PC-3 (cell line): ENCODE results near the gene GSDMA. TPM values are rescaled to one million over a fixed set of nuclear protein-coding genes. Genes with fewer than 3 reads are reported as not detected.

ENCODE experiments used
- ATAC-seq: fragments of 200-7000 bp; cut with Tn5 transposase; 2 replicates; pipeline ENCODE4 v1.9.1; 2020; ENCODE audit warnings: mild to moderate bottlenecking, moderate library complexity
- Bru-seq: library from RNA; stranded (reverse); fragments of 400-500 nt; gene quantifications from one replicate; lab custom pipeline; 2021; lab: Mats Ljungman, UMichigan
- BruChase-seq, 2 experiments: library from RNA; stranded (reverse); fragments of 400-500 nt; gene quantifications; one replicate each; lab custom pipeline; 2021; lab: Mats Ljungman, UMichigan
- BruUV-seq: library from RNA; stranded (reverse); fragments of 400-500 nt; replicated peaks from 2 replicates; lab custom pipeline; 2021; lab: Mats Ljungman, UMichigan
- CTCF ChIA-PET: fragments of 300-600 bp; sonication (Branson Sonifier 250); formaldehyde crosslinking; loops from one replicate; lab custom pipeline; 2022; ENCODE audit warnings: antibody characterized with exemption; lab: Charles Lee
- POLR2A ChIA-PET: fragments of 300-600 bp; sonication (Branson Sonifier 250); formaldehyde crosslinking; loops from one replicate; lab custom pipeline; 2022; ENCODE audit warnings: antibody characterized with exemption; ENCODE audit not compliant: unreplicated experiment; lab: Charles Lee
- DNase-seq: peaks from one replicate; pipeline ENCODE4 v3.0.0-alpha.2; 2015
- H2AFZ ChIP-seq: fragments of 300-600 bp; sonication (generic); 2 replicates; pipeline ENCODE4 v1.6.0; 2016; ENCODE audit warnings: antibody characterized with exemption, low read length
- H3F3A ChIP-seq: fragments of 300-600 bp; sonication (generic); one replicate; pipeline ENCODE4 v1.6.0; 2017; ENCODE audit warnings: antibody characterized with exemption, low read length, control low read depth, mild to moderate bottlenecking; ENCODE audit not compliant: unreplicated experiment
- H3K27ac ChIP-seq: fragments of 300-600 bp; sonication (generic); 2 replicates; pipeline ENCODE4 v1.5.1; 2016; ENCODE audit warnings: mild to moderate bottlenecking, low read length
- H3K27me3 ChIP-seq: fragments of 300-600 bp; sonication (generic); 2 replicates; pipeline ENCODE4 v1.6.1; 2016; ENCODE audit warnings: low read length, mixed read lengths
- H3K36me3 ChIP-seq: fragments of 300-600 bp; sonication (generic); 2 replicates; pipeline ENCODE4 v1.6.1; 2016; ENCODE audit warnings: low read depth, mixed run types, low read length, mixed read lengths
- H3K4me1 ChIP-seq: fragments of 300-600 bp; sonication (generic); 2 replicates; pipeline ENCODE4 v1.5.1; 2016; ENCODE audit warnings: low read length; ENCODE audit not compliant: insufficient read depth
- H3K4me2 ChIP-seq: fragments of 300-600 bp; sonication (generic); 2 replicates; pipeline ENCODE4 v1.6.0; 2016; ENCODE audit warnings: low read length
- H3K4me3 ChIP-seq: fragments of 300-600 bp; sonication (generic); 2 replicates; pipeline ENCODE4 v1.5.1; 2016; ENCODE audit warnings: mild to moderate bottlenecking, low read length, mixed read lengths
- H3K79me2 ChIP-seq: fragments of 300-600 bp; sonication (generic); 2 replicates; pipeline ENCODE4 v1.6.1; 2017; ENCODE audit warnings: low read length, mixed read lengths
- H3K9ac ChIP-seq: fragments of 300-600 bp; sonication (generic); 2 replicates; pipeline ENCODE4 v1.6.0; 2016; ENCODE audit warnings: mild to moderate bottlenecking, low read length
- H3K9me2 ChIP-seq: fragments of 300-600 bp; sonication (generic); replicated peaks from 2 replicates; pipeline ENCODE4 v1.6.1; 2016; ENCODE audit warnings: mixed run types, low read length, mixed read lengths
- H3K9me3 ChIP-seq: fragments of 300-600 bp; sonication (generic); 2 replicates; pipeline ENCODE4 v1.6.1; 2016; ENCODE audit warnings: low read length, mixed read lengths
- H4K20me1 ChIP-seq: fragments of 300-600 bp; sonication (generic); 2 replicates; pipeline ENCODE4 v1.6.1; 2016; ENCODE audit warnings: low read length, mixed read lengths
- CTCF ChIP-seq: fragments of 300-600 bp; sonication (generic); conservative IDR thresholded peaks from 2 replicates; pipeline ENCODE4 v1.5.1; 2017; ENCODE audit warnings: antibody characterized with exemption, low read depth, mild to moderate bottlenecking, low read length
- EZH2 ChIP-seq: fragments of 300-600 bp; sonication (generic); IDR thresholded peaks from one replicate; pipeline ENCODE4 v1.6.1; 2017; ENCODE audit warnings: antibody characterized with exemption, mild to moderate bottlenecking, low read length; ENCODE audit not compliant: unreplicated experiment
- EZH2phosphoT487 ChIP-seq: fragments of 300-600 bp; sonication (generic); IDR thresholded peaks from 2 replicates; pipeline ENCODE4 v1.6.1; 2018; ENCODE audit warnings: mild to moderate bottlenecking, antibody characterized with exemption, low read length, borderline replicate concordance
- intact Hi-C: fragments of 100-400 bp; cut with micrococcal nuclease; formaldehyde crosslinking; loops from 2 replicates; pipeline ENCODE4 v1.9.0; 2023
- long read RNA-seq: library from polyadenylated mRNA; unstranded; transcript quantifications from one replicate; pipeline ENCODE4 v2.0.0, GENCODE V29; 2021; ENCODE audit not compliant: unreplicated experiment
- total RNA-seq: library from RNA; depleted of rRNA; stranded (reverse); fragments of >200 nt; gene quantifications from 2 replicates; pipeline ENCODE4 v1.2.3, GENCODE V29; 2014; rRNA removed

Gene GSDMA, protein sequence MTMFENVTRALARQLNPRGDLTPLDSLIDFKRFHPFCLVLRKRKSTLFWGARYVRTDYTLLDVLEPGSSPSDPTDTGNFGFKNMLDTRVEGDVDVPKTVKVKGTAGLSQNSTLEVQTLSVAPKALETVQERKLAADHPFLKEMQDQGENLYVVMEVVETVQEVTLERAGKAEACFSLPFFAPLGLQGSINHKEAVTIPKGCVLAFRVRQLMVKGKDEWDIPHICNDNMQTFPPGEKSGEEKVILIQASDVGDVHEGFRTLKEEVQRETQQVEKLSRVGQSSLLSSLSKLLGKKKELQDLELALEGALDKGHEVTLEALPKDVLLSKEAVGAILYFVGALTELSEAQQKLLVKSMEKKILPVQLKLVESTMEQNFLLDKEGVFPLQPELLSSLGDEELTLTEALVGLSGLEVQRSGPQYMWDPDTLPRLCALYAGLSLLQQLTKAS
- total RNA-seq (not detected in 2 replicates), Bru-seq, nascent RNA (percentile 4 among the genes with signal in this experiment), BruChase-seq, experiment 1, labeled RNA remaining after a 6-hour chase (not detected), BruChase-seq, experiment 2, labeled RNA remaining after a 2-hour chase (not detected)
- long read RNA-seq = 0 reads

GRCh38 chr17:39962642-39963220 lies at the start of gene GSDMA:
GSDMA (plus strand) TSS chr17:39963004; CDS start chr17:39965688, 2,684 bp downstream.
- DNase-seq (no peak), ATAC-seq (no peak)
- Histone ChIP-seq H3K27me3 (no peaks in the 10 kb centered on the region), H3K36me3 (no peaks in the 10 kb centered on the region), H3K4me1 (no peaks in the 10 kb centered on the region), H3K9ac (no peak within 1 kb of the TSS), H2AFZ (no peak within 1 kb of the TSS), H3K4me2 (no peak within 1 kb of the TSS), H3K4me3 (no peak within 1 kb of the TSS), H3K27ac (no peak within 1 kb of the TSS), H3K9me2 (no peaks in the 10 kb centered on the region), H3K79me2 (no peaks in the 10 kb centered on the region), H3K9me3 (no peaks in the 10 kb centered on the region), H3F3A (no peaks in the 10 kb centered on the region), H4K20me1 (no peaks in the 10 kb centered on the region)
- no TSS peak for BruUV-seq
- POLR2A ChIA-PET = no interaction called here
- intact Hi-C loops = no loop called here
- CTCF ChIA-PET = no interaction called here
- TF ChIP-seq EZH2 (no peak), EZH2phosphoT487 (no peak), CTCF (no peak)

- no peaks in the 10 kb centered on the region for H3K79me2 ChIP-seq
- H3K4me3 ChIP-seq = no peak overlapping the region
- no peak overlapping the region for H3K9ac ChIP-seq
- no peak overlapping the region for H3K27ac ChIP-seq
- DNase-seq (no peak), ATAC-seq (no peak)
- no peaks in the 10 kb centered on the region for H3K9me2 ChIP-seq
- no peaks in the 10 kb centered on the region for H3K36me3 ChIP-seq
- H3F3A ChIP-seq = no peaks in the 10 kb centered on the region
- BruUV-seq = no TSS peak
- no peaks in the 10 kb centered on the region for H4K20me1 ChIP-seq
- ChIA-PET CTCF (no interaction called here), POLR2A (no interaction called here)
- H3K9me3 ChIP-seq = no peaks in the 10 kb centered on the region
- H3K4me1 ChIP-seq = no peaks in the 10 kb centered on the region
- TF ChIP-seq EZH2 = no peak
- TF ChIP-seq CTCF = no peak
- no peak for TF ChIP-seq EZH2phosphoT487
- H2AFZ ChIP-seq = no peak overlapping the region
- no peak overlapping the region for H3K4me2 ChIP-seq
- intact Hi-C loops = no loop called here
- H3K27me3 ChIP-seq = no peaks in the 10 kb centered on the region
Observed at GRCh38 chr17:39913989-39914388, 48.8 kb upstream of the GSDMA start.
